AG09309 (cell line): Measurements from ENCODE around the gene ADM.

Experiments
- DNase-seq: peaks from one replicate; pipeline ENCODE4 v3.0.0-alpha.2; 2010; ENCODE audit warnings: low read depth
- H3K4me3 ChIP-seq: 2 replicates; pipeline ENCODE4 v1.5.1; 2011; ENCODE audit warnings: mild to moderate bottlenecking, low read depth, low read length, moderate library complexity; ENCODE audit not compliant: control insufficient read depth
- TF ChIP-seq, protein P1 (sequence below): IDR thresholded peaks from 2 replicates; pipeline ENCODE4 v1.5.1; 2011; ENCODE audit warnings: mild to moderate bottlenecking, low read depth, low read length, inconsistent platforms; ENCODE audit not compliant: insufficient read depth, control insufficient read depth; ENCODE audit errors: missing control alignments

The ADM gene

DNA sequence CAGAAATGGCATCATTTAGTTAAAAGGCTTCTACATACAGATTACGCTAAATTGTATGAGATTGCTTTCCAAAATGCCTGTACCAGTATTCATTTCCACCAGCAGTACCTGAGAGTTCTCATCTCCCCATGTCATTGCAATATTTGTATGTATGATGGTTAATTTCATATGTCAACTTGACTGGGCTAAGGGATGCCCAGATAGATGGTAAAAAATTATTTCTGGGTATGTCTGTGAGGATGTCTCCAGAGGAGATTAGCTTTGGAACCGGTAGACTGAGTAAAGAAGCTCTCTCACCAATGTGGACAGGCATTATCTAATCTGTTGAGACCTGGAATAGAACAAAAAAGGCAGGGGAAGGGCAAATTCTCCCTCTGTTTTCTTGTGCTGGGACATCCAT lies 6.9 kb downstream of the ADM start:
- DNase-seq = no peak
- H3K4me3 ChIP-seq = no peak overlapping the region
- TF ChIP-seq, protein P1, sequence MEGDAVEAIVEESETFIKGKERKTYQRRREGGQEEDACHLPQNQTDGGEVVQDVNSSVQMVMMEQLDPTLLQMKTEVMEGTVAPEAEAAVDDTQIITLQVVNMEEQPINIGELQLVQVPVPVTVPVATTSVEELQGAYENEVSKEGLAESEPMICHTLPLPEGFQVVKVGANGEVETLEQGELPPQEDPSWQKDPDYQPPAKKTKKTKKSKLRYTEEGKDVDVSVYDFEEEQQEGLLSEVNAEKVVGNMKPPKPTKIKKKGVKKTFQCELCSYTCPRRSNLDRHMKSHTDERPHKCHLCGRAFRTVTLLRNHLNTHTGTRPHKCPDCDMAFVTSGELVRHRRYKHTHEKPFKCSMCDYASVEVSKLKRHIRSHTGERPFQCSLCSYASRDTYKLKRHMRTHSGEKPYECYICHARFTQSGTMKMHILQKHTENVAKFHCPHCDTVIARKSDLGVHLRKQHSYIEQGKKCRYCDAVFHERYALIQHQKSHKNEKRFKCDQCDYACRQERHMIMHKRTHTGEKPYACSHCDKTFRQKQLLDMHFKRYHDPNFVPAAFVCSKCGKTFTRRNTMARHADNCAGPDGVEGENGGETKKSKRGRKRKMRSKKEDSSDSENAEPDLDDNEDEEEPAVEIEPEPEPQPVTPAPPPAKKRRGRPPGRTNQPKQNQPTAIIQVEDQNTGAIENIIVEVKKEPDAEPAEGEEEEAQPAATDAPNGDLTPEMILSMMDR = no peak

DNA sequence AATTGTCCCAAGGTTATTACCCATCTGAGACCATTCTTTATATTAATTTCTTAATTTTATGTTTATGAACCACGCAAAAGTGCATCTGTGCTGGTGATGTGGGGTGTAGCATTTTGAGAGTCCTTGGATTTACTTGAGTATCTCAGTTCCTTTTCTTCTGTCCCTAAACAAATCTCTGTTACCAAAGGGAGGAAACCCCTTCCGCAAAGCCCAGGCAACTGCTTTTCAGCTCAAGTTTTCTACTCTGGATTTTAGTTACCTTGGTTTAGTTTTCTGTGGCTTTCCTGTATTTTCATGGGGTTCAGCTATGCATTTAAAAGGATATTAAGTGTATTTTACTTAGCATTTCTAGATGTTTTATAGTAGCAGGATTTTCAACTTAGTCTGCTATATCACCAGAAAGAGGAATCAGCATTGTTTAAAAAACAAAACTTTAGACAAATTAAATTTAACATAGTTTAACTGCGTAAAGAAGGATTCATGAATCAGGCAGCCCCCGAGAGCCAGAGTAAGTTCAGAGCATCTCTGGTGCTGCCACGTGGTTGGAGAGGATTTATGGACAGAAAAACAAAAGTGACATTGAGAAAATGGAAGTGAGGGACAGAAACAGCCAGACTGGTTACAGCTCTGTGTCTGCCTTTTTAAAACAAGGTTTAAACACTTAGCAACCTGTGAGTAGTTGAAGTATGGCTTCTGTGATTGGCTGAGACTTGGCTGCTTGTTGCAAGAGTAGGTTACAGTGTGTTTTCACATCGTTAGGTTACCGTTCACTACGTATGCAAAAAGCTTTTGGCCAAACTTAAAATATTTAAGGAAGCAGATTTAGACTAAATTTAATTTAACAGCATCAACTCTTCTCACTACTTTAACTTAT lies 9.6 kb downstream of the ADM start:
- DNase-seq = no peak
- no peak overlapping the region for H3K4me3 ChIP-seq
- TF ChIP-seq, protein P1 = no peak

DNA sequence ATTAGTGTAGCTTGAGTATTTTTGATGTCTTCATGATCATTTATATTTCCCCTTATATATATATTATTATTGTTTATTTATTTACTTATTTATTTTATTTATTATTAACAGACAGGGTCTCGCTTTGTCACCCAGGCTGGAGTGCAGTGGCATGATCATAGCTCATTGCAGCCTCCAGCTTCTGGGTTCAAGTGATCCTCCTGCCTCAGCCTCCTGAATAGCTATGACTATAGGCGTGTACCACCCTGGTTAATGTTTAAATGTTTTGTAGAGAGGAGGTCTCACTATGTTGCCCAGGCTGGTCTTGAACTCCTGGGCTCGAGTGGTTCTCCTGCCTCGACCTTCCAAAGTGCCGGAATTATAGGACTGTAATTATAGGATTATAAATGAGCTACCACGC lies 10.2 kb downstream of the ADM start:
- TF ChIP-seq, protein P1 = no peak
- DNase-seq = no peak
- H3K4me3 ChIP-seq = no peak overlapping the region

DNA sequence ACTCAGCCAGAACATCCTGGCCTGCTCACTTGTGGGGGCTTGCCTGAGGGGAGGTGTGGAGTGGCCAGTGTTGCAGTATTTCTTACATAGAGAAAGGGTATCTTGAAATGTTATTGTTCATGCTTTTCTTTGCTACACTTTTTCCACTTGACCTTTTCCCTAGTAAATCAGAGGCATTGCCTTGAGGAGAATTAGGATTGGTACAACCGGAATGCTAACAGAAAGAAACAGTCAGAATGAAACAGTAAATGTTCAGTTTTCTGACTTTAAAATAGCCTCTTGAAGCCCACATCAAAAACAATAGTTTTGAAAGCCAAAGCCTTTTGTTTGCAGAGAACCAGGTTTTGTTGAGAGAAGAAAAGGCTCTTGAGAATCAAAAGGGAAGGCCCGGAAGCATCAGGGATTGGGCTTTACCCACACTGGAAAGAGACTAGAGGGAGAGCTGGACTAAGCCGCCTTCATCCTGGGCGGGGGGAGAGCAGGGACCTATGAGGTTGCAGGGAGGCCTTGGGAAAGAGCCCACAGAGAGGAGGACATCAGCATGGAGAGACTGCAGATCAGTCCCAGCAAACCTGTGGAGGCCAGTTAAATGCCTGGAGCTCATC lies 12.4 kb downstream of the ADM start:
- no peak for DNase-seq
- TF ChIP-seq, protein P1 = no peak

DNA sequence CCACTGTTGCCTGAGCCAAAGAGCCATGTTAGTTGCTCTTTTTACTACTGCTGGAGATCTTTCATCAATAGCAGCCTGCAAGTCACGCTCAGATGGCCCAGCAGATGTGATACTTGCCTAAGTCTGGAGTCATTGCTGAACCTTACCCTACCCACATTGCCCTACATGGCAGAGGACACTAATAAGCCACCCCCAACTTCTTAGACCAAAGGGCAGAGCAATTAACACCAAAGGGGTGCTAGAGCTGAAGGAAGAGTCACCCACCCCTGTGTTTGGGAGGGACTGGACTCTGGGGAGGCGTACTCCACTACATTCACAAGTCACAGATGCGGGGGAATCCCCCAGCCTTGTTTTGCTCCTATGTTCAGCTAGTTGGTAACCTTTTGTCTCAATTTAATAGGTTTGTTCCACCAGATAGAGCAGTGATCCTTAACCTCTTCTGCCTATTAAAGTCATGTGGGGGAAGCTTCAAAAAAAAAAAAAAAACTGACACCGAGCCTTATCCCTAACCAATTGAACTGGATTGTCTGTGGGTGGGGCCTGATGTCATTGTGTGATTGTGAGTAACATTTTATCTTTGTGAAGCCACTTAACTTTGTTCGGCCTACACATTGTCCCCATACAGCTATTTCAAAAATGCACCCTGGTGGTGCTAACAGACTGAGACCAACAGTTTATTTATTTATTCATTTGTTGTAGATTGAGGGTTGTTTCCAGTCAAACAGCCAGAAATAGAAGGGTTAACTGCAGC lies 13.1 kb downstream of the ADM start:
- TF ChIP-seq, protein P1 = no peak
- DNase-seq = no peak
- no peak overlapping the region for H3K4me3 ChIP-seq

More for the DNA sequence above, 12.4 kb downstream of the ADM start:
- H3K4me3 ChIP-seq = no peak overlapping the region

DNA sequence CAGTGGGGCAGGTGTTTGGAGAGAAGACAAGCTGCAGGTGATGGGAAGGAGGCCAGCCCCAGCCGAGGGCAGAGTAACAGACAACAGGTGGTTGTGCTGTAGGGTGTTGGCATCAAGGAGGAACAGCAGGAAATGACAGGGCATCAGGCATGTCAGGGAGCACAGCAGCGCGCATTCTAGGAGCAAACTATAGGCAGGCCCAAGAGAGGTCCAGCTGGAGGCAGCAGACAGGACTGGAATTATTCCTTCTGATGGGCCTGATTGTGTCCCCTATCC lies 13.6 kb downstream of the ADM start:
- no peak for DNase-seq
- no peak overlapping the region for H3K4me3 ChIP-seq
- TF ChIP-seq, protein P1 = no peak
